ENCODE results near the gene FBP2.

DNA sequence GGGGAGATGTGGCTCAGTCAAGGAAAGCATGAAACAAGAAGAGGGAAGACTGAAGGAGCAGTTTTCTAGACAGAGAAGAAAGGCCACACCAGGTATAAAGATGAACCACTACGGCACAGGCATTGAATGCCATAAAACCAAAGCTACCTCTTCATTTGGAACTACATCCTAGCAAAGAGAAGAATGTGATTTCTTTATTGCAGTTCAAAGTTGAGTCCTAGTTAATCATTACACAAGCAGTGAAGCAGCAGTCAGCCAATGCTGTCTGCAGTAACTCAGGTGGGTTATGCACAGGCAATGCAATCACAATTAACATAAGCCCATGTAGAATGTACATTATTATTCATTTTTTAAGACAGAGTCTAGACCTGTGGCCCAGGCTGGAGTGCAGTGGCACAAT, 60.5 kb downstream of the FBP2 start:
- TF ChIP-seq, protein P1, sequence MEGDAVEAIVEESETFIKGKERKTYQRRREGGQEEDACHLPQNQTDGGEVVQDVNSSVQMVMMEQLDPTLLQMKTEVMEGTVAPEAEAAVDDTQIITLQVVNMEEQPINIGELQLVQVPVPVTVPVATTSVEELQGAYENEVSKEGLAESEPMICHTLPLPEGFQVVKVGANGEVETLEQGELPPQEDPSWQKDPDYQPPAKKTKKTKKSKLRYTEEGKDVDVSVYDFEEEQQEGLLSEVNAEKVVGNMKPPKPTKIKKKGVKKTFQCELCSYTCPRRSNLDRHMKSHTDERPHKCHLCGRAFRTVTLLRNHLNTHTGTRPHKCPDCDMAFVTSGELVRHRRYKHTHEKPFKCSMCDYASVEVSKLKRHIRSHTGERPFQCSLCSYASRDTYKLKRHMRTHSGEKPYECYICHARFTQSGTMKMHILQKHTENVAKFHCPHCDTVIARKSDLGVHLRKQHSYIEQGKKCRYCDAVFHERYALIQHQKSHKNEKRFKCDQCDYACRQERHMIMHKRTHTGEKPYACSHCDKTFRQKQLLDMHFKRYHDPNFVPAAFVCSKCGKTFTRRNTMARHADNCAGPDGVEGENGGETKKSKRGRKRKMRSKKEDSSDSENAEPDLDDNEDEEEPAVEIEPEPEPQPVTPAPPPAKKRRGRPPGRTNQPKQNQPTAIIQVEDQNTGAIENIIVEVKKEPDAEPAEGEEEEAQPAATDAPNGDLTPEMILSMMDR (conservative IDR thresholded peaks at IDR 0.05 in 1 of 2, IDR thresholded peaks at IDR 0.05 in 1 of 2; ENCODE audit: low read depth in 1 of 2, low read length in 2 of 2), result no peak
- no peak for TF ChIP-seq EZH2 (IDR thresholded peaks at IDR 0.05; ENCODE audit: low read length, missing control alignments)
